ENCODE data around the gene DHODH. TPM values are rescaled to one million over a fixed set of nuclear protein-coding genes. Genes with fewer than 3 reads are reported as not detected.
"Not testable (repeated sequence)": the region's sequence is repeated elsewhere in the genome, so short reads cannot be mapped to it uniquely, and the experiment has no call there.

Gene DHODH
- total RNA-seq, 1 experiment from 2014 or later: 6.6 TPM

DNA sequence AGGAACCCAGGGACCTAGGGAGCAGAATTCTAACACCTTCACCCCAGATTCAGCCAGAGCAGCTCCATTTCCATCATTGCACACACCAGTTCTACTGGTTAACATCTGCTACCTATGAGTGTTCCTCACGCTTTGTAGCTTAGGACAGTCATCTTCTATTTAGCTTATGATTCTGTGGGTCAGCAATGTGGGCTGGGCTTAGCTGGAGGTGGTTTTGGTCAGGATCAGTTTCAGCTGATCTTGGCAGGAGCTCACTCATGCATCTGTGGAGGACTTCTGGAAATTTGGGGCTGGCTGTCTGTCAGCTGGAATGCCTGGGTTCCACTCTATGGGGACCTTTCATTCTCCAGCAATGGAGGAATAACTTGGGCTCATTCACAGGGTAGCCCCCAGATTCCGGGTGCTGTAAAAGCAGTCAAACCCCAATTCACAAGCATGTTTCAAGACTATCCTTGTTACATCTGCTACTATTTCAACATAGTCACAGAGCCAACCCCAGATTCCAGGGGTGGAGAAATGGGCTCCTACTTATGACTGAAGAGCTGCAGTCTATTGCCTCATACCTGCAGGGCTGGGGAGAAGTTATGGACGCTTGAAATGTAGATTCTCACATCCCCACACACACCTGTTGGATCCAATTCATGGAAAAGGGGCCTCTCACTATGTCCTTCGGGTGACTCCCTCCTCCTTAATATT is 42.4 kb downstream of the DHODH start:
- Histone ChIP-seq H3K4me3 (no peak overlapping the region), H3K27ac (no peak overlapping the region), H3K4me1 (replicated peaks) (no peaks in the 10 kb centered on the region), H3K27me3 (replicated peaks) (peaks cover 6% of the 10 kb centered on the region; the same call in 1 of the 2 replicates), H3K9me3 (replicated peaks) (no peaks in the 10 kb centered on the region), H3K36me3 (no peaks in the 10 kb centered on the region)
- no peak for DNase-seq (ENCODE audit: low read depth in 1 of 2, low spot score in 2 of 2)

GRCh38 chr16:72051818-72052217 is 43.3 kb downstream of the DHODH start:
- Histone ChIP-seq H3K9me3 (replicated peaks) (no peaks in the 10 kb centered on the region), H3K27me3 (replicated peaks) (peaks cover 6% of the 10 kb centered on the region; the same call in 1 of the 2 replicates), H3K4me1 (replicated peaks) (no peaks in the 10 kb centered on the region), H3K4me3 (no peak overlapping the region), H3K27ac (no peak overlapping the region), H3K36me3 (no peaks in the 10 kb centered on the region)
- no peak for DNase-seq (ENCODE audit: low read depth in 1 of 2, low spot score in 2 of 2)

GRCh38 chr16:72054254-72054847 is 45.8 kb downstream of the DHODH start, which contains the start of gene HP:
Gene HP (plus strand): TSS chr16:72054505. CDS start chr16:72054653, 148 bp downstream.
- not testable (repeated sequence) for H3K36me3 ChIP-seq; H3K27ac ChIP-seq; DNase-seq (ENCODE audit: low read depth in 1 of 2, low spot score in 2 of 2); H3K9me3 ChIP-seq (replicated peaks); H3K4me1 ChIP-seq (replicated peaks); H3K27me3 ChIP-seq (replicated peaks); H3K4me3 ChIP-seq

DNA sequence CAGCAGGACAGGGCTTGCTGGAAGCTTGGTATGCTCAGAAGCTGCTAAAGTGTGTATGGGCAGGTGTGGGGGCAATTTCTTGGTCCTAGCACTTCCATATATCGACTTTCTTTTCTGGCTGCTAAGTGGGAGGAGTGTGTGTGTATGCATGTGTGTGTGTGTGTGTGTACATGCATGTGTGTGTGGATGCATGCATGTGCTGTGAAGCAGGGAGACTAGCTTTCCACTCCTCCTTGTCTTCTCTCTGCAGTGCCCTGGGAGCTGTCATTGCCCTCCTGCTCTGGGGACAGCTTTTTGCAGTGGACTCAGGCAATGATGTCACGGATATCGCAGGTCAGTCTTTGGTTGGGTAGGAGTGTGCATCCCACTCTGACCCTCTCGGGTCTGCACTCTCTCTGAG is 47.4 kb downstream of the DHODH start:
- Histone ChIP-seq H3K27ac (no peak overlapping the region), H3K4me3 (no peak overlapping the region), H3K9me3 (replicated peaks) (no peaks in the 10 kb centered on the region), H3K36me3 (no peaks in the 10 kb centered on the region), H3K4me1 (replicated peaks) (no peaks in the 10 kb centered on the region), H3K27me3 (replicated peaks) (peaks cover 6% of the 10 kb centered on the region; the same call in 1 of the 2 replicates)
- no peak for DNase-seq (ENCODE audit: low read depth in 1 of 2, low spot score in 2 of 2)

DNA sequence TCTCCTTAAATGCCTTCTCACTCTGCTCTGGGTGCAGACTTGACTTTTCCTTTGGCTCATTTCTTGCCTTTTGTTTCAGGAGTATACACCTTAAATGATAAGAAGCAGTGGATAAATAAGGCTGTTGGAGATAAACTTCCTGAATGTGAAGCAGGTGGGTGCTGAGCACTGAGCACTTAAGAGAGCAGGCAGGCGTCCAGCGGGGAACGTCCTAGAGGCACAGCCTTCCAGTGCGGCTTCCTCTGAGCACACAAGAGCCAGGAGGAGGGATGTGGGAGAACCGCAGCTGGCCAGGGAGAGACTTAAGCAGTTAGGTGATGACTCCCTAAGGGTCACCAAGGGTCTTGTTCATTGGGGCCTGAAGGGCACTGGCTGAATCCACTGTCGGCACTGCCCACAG is 48.8 kb downstream of the DHODH start:
- H3K4me3 ChIP-seq; H3K4me1 ChIP-seq (replicated peaks); H3K36me3 ChIP-seq; H3K9me3 ChIP-seq (replicated peaks); H3K27ac ChIP-seq; H3K27me3 ChIP-seq (replicated peaks); DNase-seq (ENCODE audit: low read depth in 1 of 2, low spot score in 2 of 2): not testable (repeated sequence)

GRCh38 chr16:72059060-72059459 is 50.5 kb downstream of the DHODH start:
- not testable (repeated sequence) for DNase-seq (ENCODE audit: low read depth in 1 of 2, low spot score in 2 of 2); H3K27ac ChIP-seq; H3K27me3 ChIP-seq (replicated peaks); H3K9me3 ChIP-seq (replicated peaks); H3K4me1 ChIP-seq (replicated peaks); H3K4me3 ChIP-seq; H3K36me3 ChIP-seq

DNA sequence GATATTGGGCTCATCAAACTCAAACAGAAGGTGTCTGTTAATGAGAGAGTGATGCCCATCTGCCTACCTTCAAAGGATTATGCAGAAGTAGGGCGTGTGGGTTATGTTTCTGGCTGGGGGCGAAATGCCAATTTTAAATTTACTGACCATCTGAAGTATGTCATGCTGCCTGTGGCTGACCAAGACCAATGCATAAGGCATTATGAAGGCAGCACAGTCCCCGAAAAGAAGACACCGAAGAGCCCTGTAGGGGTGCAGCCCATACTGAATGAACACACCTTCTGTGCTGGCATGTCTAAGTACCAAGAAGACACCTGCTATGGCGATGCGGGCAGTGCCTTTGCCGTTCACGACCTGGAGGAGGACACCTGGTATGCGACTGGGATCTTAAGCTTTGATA is 51.9 kb downstream of the DHODH start:
- H3K36me3 ChIP-seq: no peaks in the 10 kb centered on the region
- H3K27ac ChIP-seq: no peak overlapping the region
- no peak overlapping the region for H3K4me3 ChIP-seq
- no peaks in the 10 kb centered on the region for H3K4me1 ChIP-seq (replicated peaks)
- DNase-seq (ENCODE audit: low read depth in 1 of 2, low spot score in 2 of 2): no peak
- no peaks in the 10 kb centered on the region for H3K27me3 ChIP-seq (replicated peaks)
- no peaks in the 10 kb centered on the region for H3K9me3 ChIP-seq (replicated peaks)

- Histone ChIP-seq H3K4me1 (replicated peaks) (no peaks in the 10 kb centered on the region), H3K4me3 (no peak overlapping the region), H3K9me3 (replicated peaks) (no peaks in the 10 kb centered on the region), H3K27ac (no peak overlapping the region), H3K27me3 (replicated peaks) (no peaks in the 10 kb centered on the region), H3K36me3 (no peaks in the 10 kb centered on the region)
- DNase-seq (ENCODE audit: low read depth in 1 of 2, low spot score in 2 of 2): no peak
These were observed 53.0 kb downstream of the DHODH start for GRCh38 chr16:72061564-72061963.

- Histone ChIP-seq H3K9me3 (replicated peaks) (no peaks in the 10 kb centered on the region), H3K4me1 (replicated peaks) (no peaks in the 10 kb centered on the region), H3K4me3 (no peak overlapping the region), H3K27ac (no peak overlapping the region), H3K36me3 (no peaks in the 10 kb centered on the region), H3K27me3 (replicated peaks) (no peaks in the 10 kb centered on the region)
- no peak for DNase-seq (ENCODE audit: low read depth in 1 of 2, low spot score in 2 of 2)
These were observed 55.9 kb downstream of the DHODH start for GRCh38 chr16:72064361-72064894.

- Histone ChIP-seq H3K36me3 (no peaks in the 10 kb centered on the region), H3K27me3 (replicated peaks) (no peaks in the 10 kb centered on the region), H3K9me3 (replicated peaks) (no peaks in the 10 kb centered on the region), H3K4me1 (replicated peaks) (no peaks in the 10 kb centered on the region), H3K4me3 (no peak overlapping the region), H3K27ac (no peak overlapping the region)
- peak in 1 of 2 experiments; percentile 16 for DNase-seq (ENCODE audit: low read depth in 1 of 2, low spot score in 2 of 2)
These were observed 58.2 kb downstream of the DHODH start for GRCh38 chr16:72066747-72067146.

GRCh38 chr16:72068930-72069329 is 60.4 kb downstream of the DHODH start:
- Histone ChIP-seq H3K4me3 (no peak overlapping the region), H3K9me3 (replicated peaks) (no peaks in the 10 kb centered on the region), H3K36me3 (no peaks in the 10 kb centered on the region), H3K27ac (no peak overlapping the region), H3K4me1 (replicated peaks) (no peaks in the 10 kb centered on the region), H3K27me3 (replicated peaks) (no peaks in the 10 kb centered on the region)
- DNase-seq (ENCODE audit: low read depth in 1 of 2, low spot score in 2 of 2): no peak

GRCh38 chr16:72072514-72073342 is 64.2 kb downstream of the DHODH start:
- no peaks in the 10 kb centered on the region for H3K9me3 ChIP-seq (replicated peaks)
- H3K27ac ChIP-seq: no peak overlapping the region
- H3K4me1 ChIP-seq (replicated peaks): no peaks in the 10 kb centered on the region
- DNase-seq (ENCODE audit: low read depth in 1 of 2, low spot score in 2 of 2): no peak
- H3K27me3 ChIP-seq (replicated peaks): no peaks in the 10 kb centered on the region
- H3K36me3 ChIP-seq: no peaks in the 10 kb centered on the region
- H3K4me3 ChIP-seq: no peak overlapping the region

GRCh38 chr16:72073560-72074230 is 65.2 kb downstream of the DHODH start:
- H3K9me3 ChIP-seq (replicated peaks): no peaks in the 10 kb centered on the region
- no peak overlapping the region for H3K27ac ChIP-seq
- no peaks in the 10 kb centered on the region for H3K4me1 ChIP-seq (replicated peaks)
- DNase-seq (ENCODE audit: low read depth in 1 of 2, low spot score in 2 of 2): no peak
- no peaks in the 10 kb centered on the region for H3K27me3 ChIP-seq (replicated peaks)
- H3K36me3 ChIP-seq: no peaks in the 10 kb centered on the region
- H3K4me3 ChIP-seq: no peak overlapping the region
